Measurements from ENCODE around the gene TPSB2.
A peak's percentile ranks its signal among the peaks of the same experiment; 100 is the strongest.

Gene TPSB2

DNA sequence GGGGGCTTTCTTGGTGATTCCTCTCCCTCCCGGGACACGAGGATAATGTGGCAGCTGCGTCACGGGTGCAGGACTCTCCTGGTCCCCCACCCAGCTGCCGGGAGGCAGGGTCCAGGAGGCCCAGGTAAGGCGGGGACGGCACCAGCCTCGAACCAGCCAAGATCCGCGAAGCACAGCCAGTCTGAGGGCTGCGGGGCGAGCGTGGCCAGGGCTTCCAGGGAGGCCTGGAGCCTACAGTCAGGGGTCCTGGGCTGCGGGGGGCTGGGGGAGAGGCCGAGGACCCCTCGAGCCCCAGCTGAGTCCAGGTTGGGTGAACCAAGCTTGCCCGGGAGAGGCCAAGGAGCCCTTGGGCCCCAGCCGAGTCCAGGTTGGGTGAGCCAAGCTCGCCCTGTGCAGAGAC, 35.8 kb upstream of the TPSB2 start:
- Mint-ChIP-seq H3K27ac (no peak overlapping the region), H3K4me1 (peaks cover 18% of the 10 kb centered on the region), H3K27me3 (ENCODE audit: low read depth) (peaks cover 37% of the 10 kb centered on the region), H3K4me3 (no peak overlapping the region), H3K9me3 (peaks cover 6% of the 10 kb centered on the region), H3K36me3 (ENCODE audit: low read depth) (no peaks in the 10 kb centered on the region)
- TF ChIP-seq, protein P1, sequence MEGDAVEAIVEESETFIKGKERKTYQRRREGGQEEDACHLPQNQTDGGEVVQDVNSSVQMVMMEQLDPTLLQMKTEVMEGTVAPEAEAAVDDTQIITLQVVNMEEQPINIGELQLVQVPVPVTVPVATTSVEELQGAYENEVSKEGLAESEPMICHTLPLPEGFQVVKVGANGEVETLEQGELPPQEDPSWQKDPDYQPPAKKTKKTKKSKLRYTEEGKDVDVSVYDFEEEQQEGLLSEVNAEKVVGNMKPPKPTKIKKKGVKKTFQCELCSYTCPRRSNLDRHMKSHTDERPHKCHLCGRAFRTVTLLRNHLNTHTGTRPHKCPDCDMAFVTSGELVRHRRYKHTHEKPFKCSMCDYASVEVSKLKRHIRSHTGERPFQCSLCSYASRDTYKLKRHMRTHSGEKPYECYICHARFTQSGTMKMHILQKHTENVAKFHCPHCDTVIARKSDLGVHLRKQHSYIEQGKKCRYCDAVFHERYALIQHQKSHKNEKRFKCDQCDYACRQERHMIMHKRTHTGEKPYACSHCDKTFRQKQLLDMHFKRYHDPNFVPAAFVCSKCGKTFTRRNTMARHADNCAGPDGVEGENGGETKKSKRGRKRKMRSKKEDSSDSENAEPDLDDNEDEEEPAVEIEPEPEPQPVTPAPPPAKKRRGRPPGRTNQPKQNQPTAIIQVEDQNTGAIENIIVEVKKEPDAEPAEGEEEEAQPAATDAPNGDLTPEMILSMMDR (IDR thresholded peaks at IDR 0.05; ENCODE audit: unreplicated experiment in 3 of 3) = no peak

DNA sequence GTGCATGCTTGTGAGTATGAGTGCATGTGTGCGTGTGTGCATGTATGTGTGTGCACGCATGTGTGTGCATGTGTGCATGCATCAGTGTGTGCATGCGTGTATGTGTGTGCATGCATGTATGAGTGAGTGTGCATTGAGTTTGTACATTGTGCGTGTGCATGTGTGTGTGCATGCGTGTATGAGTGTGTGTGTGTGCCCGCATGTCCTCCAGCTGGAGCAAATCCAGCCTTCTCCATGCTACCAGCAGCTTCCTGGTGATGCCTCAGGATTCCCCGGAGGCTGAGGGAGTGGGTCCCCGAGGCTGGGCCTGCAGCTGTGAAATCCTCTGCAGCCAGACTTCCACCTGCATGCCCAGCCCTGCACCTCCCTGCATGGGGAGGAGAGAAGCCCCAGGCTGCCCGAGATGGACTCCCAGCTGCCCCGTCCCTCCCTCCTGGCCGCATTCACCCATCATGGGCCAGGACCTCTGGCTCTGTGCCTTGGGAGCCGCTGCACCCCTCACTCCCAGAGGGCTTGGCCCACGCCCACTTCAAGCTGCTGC, 35.2 kb upstream of the TPSB2 start:
- no peaks in the 10 kb centered on the region for H3K36me3 Mint-ChIP-seq (ENCODE audit: low read depth)
- H3K9me3 Mint-ChIP-seq = peaks cover 6% of the 10 kb centered on the region

DNA sequence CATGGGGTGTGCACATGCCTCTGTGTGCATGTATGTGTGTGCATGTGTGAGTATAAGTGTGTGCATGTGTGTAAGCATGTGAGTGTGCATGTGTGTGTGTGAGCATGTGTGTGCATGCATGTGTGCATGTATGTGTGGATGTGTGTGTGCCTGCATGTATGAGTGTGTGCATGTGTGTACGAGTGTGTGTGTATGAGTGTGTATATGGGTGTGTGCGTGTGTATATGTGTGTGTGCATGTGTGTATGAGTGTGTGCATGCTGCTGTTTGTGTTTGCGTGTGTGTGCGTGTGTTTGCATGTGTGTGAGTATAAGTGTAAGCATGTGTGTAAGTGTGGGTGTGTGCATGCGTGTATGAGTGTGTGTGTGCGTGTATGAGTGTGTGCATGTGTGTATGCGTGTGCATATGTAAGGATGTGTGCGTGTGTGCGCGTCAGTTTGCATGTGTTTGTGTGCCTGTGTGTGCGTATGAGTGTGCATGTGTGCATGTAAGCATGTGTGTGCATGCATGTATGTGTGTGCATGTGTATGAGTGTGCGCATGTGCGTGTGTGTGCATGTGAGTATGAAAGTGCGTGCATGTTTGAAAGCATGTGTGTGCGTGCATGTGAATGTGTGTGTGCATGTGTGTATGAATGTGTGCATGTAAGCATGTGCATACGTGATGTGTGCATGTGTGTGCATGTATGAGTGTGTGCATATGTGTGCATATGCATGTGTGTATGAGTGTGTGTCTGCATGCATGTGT, 34.5 kb upstream of the TPSB2 start:
- no peaks in the 10 kb centered on the region for H3K36me3 Mint-ChIP-seq (ENCODE audit: low read depth)
- H3K4me3 Mint-ChIP-seq = peak overlapping the region in 1 of 3 experiments; percentile 11
- TF ChIP-seq, protein P1 (IDR thresholded peaks at IDR 0.05; ENCODE audit: unreplicated experiment in 3 of 3) = no peak
- peak overlapping the region in 1 of 3 experiments; percentile 2 for H3K27ac Mint-ChIP-seq
- peaks cover 7% of the 10 kb centered on the region for H3K4me1 Mint-ChIP-seq
- H3K27me3 Mint-ChIP-seq (ENCODE audit: low read depth) = peaks cover 40% of the 10 kb centered on the region
- H3K9me3 Mint-ChIP-seq = peaks cover 6% of the 10 kb centered on the region

More for the DNA sequence above, 35.2 kb upstream of the TPSB2 start:
- TF ChIP-seq, protein P1 (IDR thresholded peaks at IDR 0.05; ENCODE audit: unreplicated experiment in 3 of 3) = no peak
- H3K4me1 Mint-ChIP-seq = peaks cover 11% of the 10 kb centered on the region
- H3K4me3 Mint-ChIP-seq = no peak overlapping the region
- H3K27me3 Mint-ChIP-seq (ENCODE audit: low read depth) = peaks cover 42% of the 10 kb centered on the region
- H3K27ac Mint-ChIP-seq = no peak overlapping the region

DNA sequence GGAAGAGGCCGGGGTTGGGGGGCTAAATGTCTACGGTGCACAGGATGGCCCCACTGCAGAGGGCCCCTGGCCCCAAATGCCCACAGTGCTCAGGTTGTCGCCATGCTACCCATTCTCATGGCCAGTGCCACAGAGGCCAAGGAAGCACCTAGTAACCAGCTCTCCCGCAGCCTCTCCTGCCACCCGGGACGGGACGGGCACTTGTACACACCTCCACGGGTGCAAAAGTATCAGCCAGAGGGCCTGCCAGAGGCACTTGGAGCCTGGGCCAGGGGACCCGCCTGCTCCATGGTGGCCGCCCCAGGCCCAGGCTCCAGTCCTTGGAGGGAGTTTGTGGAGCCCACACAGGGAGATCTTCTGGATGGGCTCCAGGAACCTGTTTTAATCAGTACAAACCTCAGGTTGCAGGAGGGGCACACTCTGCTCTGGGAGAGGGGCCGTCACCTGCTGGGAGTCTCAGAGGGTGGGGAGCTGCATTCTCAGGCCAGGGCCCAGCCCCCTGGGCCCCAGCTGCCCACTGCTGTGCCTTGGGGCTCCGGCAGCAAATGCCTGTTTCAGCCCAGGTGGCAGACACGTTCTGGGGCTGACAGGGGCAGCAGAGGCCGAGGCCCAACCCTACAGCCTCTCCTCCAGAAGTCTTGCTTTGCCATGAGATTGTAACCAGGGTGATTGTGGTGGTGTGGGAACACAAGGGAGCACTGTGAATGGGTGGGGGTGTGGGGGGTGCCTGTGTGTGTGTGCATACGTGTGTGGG, 33.8 kb upstream of the TPSB2 start:
- TF ChIP-seq, protein P1 (IDR thresholded peaks at IDR 0.05; ENCODE audit: unreplicated experiment in 3 of 3) = no peak
- Mint-ChIP-seq H3K36me3 (ENCODE audit: low read depth) (no peaks in the 10 kb centered on the region), H3K4me1 (peaks cover 7% of the 10 kb centered on the region), H3K27ac (peak overlapping the region in 1 of 3 experiments; percentile 2), H3K27me3 (ENCODE audit: low read depth) (peaks cover 40% of the 10 kb centered on the region), H3K4me3 (no peak overlapping the region), H3K9me3 (peaks cover 3% of the 10 kb centered on the region)

DNA sequence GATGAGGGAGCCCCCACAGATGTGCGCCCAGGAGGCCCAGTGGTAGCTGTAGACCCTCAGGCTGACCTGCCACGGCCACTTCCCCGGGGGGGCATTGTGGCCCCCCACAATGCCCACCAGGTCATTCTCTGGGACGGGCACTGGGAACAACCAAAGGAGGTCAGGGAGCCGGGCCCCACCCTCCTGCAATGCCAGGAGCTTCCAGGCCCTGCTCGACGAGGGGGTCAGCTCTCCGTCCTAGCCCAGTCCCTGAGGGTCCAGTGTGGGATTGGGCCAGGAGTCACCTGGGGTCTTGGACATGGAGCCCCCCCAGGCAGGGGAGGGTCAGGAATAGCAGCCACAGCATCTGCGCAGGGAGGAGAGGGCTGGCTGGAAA, 32.9 kb upstream of the TPSB2 start:
- TF ChIP-seq, protein P1 (IDR thresholded peaks at IDR 0.05; ENCODE audit: unreplicated experiment in 3 of 3) = no peak
- Mint-ChIP-seq H3K9me3 (peaks cover 3% of the 10 kb centered on the region), H3K36me3 (ENCODE audit: low read depth) (no peaks in the 10 kb centered on the region), H3K27me3 (ENCODE audit: low read depth) (peaks cover 41% of the 10 kb centered on the region), H3K4me1 (peaks cover 7% of the 10 kb centered on the region), H3K4me3 (no peak overlapping the region), H3K27ac (no peak overlapping the region)
